Measurements from ENCODE around the gene NCOA3.
"Not testable (repeated sequence)": the region's sequence is repeated elsewhere in the genome, so short reads cannot be mapped to it uniquely, and the experiment has no call there.

Gene NCOA3

GRCh38 chr20:47541355-47541922 is 39.8 kb downstream of the NCOA3 start:
- DNase-seq = no peak

- no peak for DNase-seq
Observed at GRCh38 chr20:47543006-47543431, 41.3 kb downstream of the NCOA3 start.

DNA sequence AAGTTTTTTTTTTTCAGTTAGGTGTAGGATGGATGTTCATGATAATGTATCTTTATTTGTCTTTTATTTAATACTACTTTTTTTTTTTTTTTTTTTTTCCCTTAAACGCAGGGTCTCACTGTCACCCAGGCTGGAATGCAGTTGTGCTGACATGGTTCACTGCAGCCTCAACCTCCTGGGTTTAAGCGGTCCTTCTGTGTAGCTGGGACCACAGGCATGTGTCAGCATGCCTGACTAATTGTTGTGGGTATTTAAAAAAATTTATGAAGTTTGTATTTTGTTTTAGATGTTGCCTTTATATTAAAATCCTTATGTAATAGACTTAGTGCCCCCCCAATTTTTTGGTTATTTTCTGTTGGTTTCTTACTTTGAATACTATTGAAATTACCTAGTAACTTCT is 42.6 kb downstream of the NCOA3 start:
- DNase-seq = no peak

DNA sequence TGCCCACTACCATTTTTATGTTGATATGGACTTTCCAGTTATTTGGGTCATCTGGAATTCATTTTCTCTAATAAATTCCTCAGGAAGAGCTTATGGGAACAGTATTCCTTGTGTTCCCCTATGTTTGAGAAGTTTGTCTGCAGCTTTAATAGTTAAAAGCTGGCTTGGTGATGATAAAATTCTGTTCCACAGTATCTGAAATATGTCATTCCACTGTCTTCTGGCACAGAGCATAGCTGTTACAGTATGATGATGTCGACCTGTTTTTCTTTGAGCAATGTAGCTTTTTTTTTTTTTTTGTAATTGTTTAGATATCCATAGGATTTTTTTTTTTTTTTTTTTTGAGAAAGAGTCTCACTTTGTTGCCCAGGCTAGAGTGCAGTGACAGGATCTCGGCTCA is 43.2 kb downstream of the NCOA3 start:
- DNase-seq = no peak

- no peak for DNase-seq
Observed at GRCh38 chr20:47545499-47545898, 43.8 kb downstream of the NCOA3 start.

DNA sequence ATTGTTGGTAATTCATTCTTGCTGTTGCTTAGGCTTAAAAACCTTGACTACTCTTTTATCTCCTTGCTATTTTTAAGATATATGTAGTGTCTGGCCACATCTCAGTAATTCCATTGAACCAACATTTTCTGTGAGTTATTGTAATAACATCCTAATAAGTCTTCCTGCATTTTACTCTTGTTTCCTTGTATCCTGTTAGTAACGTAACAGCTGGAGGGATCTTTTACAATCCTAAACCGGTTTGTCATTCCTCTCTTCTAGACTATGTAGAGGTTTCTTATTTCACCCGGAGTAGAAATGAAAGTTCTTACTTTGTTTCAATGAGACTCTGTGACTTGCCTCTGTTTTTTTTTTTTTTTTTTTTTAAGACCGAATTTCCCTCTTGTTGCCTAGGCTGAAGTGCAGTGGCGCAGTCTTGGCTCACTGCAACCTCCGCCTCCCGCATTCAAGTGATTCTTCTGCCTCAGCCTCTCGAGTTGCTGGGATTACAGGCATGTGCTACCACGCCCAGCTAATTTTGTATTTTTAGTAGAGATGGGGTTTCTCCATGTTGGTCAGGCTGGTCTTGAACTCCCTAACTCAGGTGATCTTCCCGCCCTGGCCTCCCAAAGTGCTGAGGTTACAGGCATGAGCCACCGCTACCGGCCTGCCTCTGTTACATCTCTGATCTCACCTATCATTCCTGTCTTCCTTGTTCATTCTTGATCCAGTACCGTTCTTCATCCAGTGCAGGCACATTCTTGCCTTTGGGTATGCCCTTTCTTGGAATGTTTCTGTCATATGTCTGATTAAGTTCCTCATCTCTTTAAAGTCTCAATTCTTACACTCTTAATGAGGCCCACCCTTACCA is 44.7 kb downstream of the NCOA3 start:
- DNase-seq = no peak

GRCh38 chr20:47547034-47547387 is 45.3 kb downstream of the NCOA3 start:
- no peak for DNase-seq

GRCh38 chr20:47549671-47550070 is 48.0 kb downstream of the NCOA3 start:
- DNase-seq = no peak

DNA sequence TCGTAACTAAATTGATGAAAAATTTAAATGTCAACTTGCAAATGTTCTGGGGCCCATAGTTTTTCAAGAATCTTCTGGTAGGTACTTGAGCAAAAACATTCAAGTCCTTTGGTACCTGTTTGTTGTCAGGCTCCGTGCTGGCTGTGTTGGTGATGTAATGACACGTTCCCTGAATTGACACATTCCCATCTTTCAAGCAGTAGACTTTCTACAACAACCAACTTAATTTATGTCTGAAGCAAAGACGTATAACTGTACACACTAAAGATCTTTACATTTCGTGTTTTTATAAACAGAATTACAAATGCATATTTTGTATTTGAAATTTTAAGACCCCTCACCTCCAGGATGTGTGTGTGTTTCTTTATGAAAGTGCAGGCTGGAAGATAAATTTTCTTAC is 49.5 kb downstream of the NCOA3 start:
- no peak for DNase-seq

DNA sequence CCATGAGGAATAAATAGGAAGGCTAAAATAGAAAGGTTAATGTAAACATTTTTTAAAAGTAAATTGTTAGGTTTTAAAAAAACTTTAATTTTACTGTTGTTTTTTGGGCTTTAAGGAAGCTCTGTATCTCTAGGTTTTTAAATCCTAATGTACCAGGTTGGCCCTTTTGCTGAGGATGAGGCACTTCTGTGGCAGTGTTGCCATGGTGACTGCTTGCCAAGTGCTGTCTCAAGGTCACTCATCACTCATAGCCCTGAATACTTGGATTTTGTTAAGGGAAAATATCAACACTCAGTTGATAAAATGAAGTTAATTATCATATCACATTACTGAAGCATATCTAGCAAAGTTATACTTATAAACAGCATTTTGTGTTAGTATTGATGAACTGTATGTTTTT is 50.2 kb downstream of the NCOA3 start:
- no peak for DNase-seq

DNA sequence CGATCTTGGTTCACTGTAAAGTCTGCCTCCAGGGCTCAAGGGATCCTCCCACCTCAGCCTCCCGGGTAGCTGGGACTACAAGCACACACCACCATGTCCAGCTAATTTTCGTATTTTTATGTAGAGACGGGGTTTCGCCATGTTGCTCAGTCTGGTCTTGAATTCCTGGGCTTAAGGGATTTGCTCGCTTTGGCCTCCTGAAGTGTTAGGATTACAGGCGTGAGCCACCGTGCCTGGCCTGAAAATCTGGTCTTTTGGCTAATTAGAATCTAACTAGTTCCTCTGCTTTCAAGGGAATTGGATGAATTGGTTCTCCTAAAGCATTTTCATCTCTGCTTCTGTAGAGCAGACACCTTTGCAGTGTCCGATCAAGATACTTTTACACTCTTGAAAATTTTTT is 51.3 kb downstream of the NCOA3 start:
- no peak for DNase-seq

DNA sequence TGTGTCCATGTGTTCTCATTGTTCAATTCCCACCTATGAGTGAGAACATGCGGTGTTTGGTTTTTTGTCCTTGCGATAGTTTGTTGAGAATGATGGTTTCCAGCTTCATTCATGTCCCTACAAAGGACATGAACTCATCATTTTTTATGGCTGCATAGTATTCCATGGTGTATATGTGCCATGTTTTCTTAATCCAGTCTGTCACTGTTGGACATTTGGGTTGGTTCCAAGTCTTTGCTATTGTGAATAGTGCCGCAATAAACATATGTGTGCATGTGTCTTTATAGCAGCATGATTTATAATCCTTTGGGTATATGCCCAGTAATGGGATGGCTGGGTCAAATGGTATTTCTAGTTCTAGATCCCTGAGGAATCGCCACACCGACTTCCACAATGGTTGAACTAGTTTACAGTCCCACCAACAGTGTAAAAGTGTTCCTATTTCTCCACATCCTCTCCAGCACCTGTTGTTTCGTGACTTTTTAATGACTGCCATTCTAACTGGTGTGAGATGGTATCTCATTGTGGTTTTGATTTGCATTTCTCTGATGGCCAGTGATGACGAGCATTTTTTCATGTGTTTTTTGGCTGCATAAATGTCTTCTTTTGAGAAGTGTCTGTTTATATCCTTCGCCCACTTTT is 52.0 kb downstream of the NCOA3 start:
- not testable (repeated sequence) for DNase-seq

GRCh38 chr20:47554283-47554682 is 52.6 kb downstream of the NCOA3 start:
- not testable (repeated sequence) for DNase-seq

DNA sequence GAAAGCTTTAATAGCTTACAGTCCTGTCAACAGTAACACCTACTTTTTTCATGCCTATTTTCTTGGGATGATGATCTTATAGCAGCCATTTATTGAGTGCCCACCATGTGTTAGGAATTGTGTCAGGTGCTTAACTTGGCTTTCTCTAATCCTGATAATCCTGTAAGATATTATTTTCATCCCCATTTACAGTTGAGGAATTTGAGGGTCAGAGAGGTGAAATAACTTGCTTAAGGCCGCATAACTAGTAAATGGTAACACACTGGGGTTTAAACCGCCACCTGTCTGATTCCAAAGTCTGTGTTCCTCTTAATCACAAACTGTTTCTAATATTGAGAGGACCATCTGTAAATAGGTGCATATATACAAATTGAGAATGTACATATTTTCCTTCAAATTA is 55.5 kb downstream of the NCOA3 start:
- DNase-seq = no peak

- DNase-seq = no peak
Observed at GRCh38 chr20:47557791-47558190, 56.1 kb downstream of the NCOA3 start.

DNA sequence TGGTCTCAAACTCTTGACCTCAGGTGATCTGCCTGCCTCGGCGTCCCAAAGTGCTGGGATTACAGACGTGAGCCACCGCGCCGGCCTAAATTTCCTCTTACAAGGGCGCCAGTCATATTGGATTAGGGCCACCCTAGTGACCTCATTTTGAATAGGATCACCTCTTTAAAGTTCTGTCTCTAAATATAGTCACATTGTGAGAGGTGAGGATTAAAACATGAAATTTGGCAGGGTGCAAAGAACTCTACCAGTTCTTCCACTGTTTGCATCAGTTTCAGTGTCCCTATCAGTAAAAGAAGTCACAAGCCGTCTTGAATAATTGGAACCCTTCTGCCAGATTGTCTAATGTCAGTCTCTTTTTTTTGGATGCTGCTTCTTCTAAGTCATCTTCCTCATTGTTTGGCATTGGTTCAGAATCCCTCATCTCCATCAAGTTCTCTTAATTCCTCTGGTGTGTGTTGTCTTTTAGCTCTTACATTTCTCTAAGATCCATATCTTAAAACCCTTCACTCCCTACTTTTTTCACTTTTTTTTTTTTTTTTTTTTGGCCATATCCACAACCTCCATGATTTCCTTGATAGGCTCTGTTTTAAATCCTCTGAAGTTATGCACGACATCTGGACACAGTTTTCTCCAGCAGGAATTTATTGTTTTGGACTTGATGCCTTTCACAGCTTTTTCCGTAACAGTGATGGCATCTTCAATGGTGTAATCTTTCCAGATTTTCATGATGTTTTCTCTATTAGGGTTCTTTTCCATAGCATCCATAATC is 56.8 kb downstream of the NCOA3 start:
- DNase-seq = no peak

GRCh38 chr20:47559141-47559540 is 57.5 kb downstream of the NCOA3 start:
- DNase-seq = no peak

DNA sequence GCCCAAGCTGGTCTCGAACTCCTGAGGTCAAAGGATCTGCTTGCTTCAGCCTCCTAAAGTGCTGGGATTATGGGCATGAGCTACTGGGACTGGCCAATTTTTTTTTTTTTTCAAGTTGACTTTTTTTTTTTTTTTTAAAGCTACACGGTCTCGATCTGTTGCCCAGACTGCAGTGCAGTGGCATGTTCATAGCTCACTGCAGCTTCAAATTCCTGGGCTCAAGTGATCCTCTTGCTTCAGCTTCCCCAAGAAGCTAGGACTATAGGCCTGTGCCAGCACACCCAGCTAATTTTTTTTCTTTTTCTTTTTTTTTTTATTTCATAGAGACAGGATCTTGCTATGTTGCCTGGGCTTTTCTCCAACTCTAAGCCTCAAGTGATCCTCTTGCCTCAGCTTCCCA is 59.5 kb downstream of the NCOA3 start:
- DNase-seq = no peak

DNA sequence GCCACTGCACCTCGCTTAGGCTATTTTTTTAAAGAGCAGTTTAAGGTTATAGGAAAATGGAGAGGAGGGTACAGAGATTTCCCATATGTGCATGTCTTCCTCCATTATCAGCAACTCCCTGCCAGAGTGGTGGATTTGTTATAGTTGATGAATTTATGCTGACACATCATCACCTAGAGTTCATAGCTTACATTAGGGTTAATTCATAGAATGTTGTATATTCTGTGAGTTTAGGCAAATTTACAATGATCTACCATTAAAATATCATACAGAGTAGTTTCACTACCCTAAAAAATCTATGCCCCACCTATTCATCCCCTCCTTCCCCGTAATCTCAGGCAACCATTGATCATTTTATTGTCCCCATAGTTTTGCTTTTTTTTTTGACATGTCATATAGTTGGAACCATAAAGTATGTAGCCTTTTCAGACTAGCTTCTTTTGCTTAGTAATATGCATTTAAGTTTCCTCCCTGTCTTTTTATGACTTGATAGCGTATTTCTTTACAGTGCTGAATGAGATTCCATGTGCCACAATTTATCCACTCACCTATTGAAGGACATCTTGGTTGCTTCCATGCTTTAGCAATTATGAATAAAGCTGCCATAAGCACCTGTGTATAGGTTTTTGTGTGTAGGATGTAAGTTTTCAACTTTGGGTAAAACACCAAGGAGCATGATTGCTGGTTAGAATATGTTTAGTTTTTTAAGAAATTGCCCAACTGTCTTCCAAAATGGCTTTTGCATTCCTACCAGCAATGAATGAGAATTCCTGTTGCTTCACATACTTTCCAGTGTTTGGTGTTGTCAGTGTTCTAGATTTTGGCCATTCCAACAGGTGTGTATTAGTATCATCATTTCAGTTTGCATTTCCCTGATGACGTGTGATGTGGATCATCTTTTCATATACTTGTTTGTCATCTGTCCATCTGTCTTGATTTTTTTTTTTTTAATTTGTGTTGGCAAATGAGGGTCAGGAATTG is 60.2 kb downstream of the NCOA3 start:
- no peak for DNase-seq

DNA sequence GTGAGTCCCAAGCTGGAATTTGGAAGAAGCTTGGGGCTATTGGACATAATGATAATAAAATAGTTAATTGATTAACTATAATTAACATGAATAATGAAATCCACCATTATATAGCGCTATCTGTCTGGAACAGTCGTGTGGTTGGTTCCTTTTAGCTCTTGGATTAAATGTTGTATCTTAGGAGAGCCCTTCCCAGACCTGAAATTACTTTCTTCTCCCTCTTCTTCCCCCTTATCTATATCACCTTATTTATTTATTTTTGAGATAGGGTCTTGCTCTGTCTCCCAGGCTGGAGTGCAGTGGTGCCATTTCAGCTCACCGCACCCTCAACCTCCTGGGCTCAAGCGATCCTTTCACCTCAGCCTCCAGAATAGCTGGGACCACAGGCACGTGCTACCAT is 64.6 kb downstream of the NCOA3 start:
- no peak for DNase-seq

DNA sequence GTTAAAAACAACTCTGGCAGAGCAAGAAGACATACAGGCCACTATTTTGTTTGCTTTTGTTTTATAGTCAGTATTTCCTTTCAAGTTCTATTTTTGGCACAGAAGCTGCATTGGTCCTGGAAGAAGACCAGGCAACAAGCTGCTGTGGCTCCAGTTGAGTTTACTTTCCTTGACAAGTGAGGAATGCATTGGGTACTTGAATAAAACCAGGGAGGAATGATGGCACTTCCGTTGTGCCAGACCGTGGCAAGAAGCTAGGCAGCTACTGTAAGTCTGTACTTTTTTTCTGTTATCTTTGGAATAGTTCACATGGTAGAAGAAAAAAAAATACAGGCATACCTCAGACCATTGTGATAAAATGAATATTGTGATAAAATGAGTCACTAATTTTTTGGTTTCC is 66.3 kb downstream of the NCOA3 start:
- no peak for DNase-seq

DNA sequence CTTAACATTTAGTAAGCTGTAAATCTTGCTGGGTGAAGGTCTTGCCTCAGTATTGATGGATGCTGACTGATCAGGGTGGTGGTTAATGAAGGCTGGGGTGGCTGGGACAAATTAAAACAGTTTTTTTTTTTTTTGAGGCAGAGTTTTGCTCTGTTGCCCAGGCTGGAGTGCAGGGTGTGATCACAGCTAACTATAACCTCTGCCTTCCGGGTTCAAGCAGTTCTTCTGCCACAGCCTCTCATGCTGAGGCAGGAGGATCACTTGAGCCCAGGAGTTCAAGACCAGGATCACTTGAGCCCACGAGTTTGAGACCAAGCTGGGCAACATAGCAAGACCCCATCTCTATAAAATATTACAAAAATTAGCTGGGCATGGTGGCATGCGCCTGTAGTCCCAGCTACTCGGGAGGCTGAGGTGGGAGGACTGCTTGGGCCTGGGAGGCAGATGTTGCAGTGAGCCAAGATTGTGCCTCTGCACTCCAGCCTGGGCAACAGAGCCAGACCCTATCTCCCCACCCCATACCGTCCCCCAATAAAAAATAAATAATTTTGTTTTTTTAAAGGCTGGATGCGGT is 67.2 kb downstream of the NCOA3 start:
- no peak for DNase-seq
